Lower leg skin (tissue), 4 donors: ENCODE measurements around the gene CSF3R. TPM values are rescaled to one million over a fixed set of nuclear protein-coding genes. Genes with fewer than 3 reads are reported as not detected.
A peak's percentile ranks its signal among the peaks of the same experiment; 100 is the strongest.

ENCODE experiments used
- DNase-seq, 2 donors: peaks; one replicate each; pipeline ENCODE4 v3.0.0-alpha.2; 2019; ENCODE audit warnings: low spot score in 2 of 2
- H3K4me3 ChIP-seq: fragments of 200-600 bp; sonication (generic); 2 replicates; pipeline ENCODE4 v1.5.1; 2017; ENCODE audit warnings: mild to moderate bottlenecking, low read depth; ENCODE audit not compliant: poor library complexity, severe bottlenecking
- CTCF ChIP-seq, 3 donors: fragments of 450-650 bp; IDR thresholded peaks; one replicate each; pipeline ENCODE4 v1.5.1; 2016; ENCODE audit warnings: antibody characterized with exemption in 3 of 3, mild to moderate bottlenecking in 3 of 3, moderate library complexity in 2 of 3
- POLR2A ChIP-seq, 2 donors: fragments of 450-650 bp; IDR thresholded peaks; one replicate each; pipeline ENCODE4 v1.6.1; 2016 to 2017; ENCODE audit warnings: antibody characterized with exemption in 2 of 2, mild to moderate bottlenecking in 1 of 2, moderate library complexity in 1 of 2
- WGBS, 2 donors: methylation state at CpG; one replicate each; pipeline ENCODE4 v1.1.5; 2018; 5-methylcytosine and 5-hydroxymethylcytosine counted together
- intact Hi-C: fragments of 100-400 bp; cut with DNase I; formaldehyde crosslinking; loops from one replicate; pipeline ENCODE4 v1.15.0; 2023; ENCODE audit warnings: low total_unique reads
- total RNA-seq, 4 donors: library from RNA; depleted of rRNA; stranded (reverse); fragments of >200 nt; gene quantifications; one replicate each; pipeline ENCODE4 v1.1.0, GENCODE V29; 2016

The CSF3R gene
- total RNA-seq, 4 donors from 2014 or later = 0.69 to 3.1 (median 2.3) TPM

GRCh38 chr1:36522461-36523229, 39.9 kb upstream of the CSF3R start:
- no peak overlapping the region for H3K4me3 ChIP-seq
- 81 to 88% methylated on average over 12 of the region's 12 CpGs for WGBS, 2 donors
- peak in 1 of 2 donors; percentile 76 for DNase-seq
- TF ChIP-seq POLR2A (IDR thresholded peaks at IDR 0.05) = no peak
- no peak for TF ChIP-seq CTCF (IDR thresholded peaks at IDR 0.05)
- intact Hi-C loops = no loop called here

- intact Hi-C loops = no loop called here
- 88 to 89% methylated on average over 8 of the region's 8 CpGs for WGBS, 2 donors
- no peak for TF ChIP-seq CTCF (IDR thresholded peaks at IDR 0.05)
- TF ChIP-seq POLR2A (IDR thresholded peaks at IDR 0.05) = no peak
- no peak overlapping the region for H3K4me3 ChIP-seq
- peak in 1 of 2 donors; percentile 43 for DNase-seq
These were observed 39.3 kb upstream of the CSF3R start for GRCh38 chr1:36522021-36522420.

GRCh38 chr1:36520771-36521420, 38.2 kb upstream of the CSF3R start:
- TF ChIP-seq CTCF (IDR thresholded peaks at IDR 0.05) (no peak), POLR2A (IDR thresholded peaks at IDR 0.05) (no peak)
- peak in 1 of 2 donors; percentile 74 for DNase-seq
- no peak overlapping the region for H3K4me3 ChIP-seq
- WGBS, 2 donors = 84% methylated on average over 10 to 12 of the region's 12 CpGs
- intact Hi-C loops = no loop called here

- intact Hi-C loops = no loop called here
- peak in 1 of 2 donors; percentile 61 for DNase-seq
- WGBS, 2 donors = 80 to 83% methylated on average over 8 of the region's 8 CpGs
- H3K4me3 ChIP-seq = no peak overlapping the region
- TF ChIP-seq POLR2A (IDR thresholded peaks at IDR 0.05) (no peak), CTCF (IDR thresholded peaks at IDR 0.05) (no peak)
These were observed 37.3 kb upstream of the CSF3R start for GRCh38 chr1:36520056-36520455.

- H3K4me3 ChIP-seq = no peak overlapping the region
- TF ChIP-seq POLR2A (IDR thresholded peaks at IDR 0.05) (no peak), CTCF (IDR thresholded peaks at IDR 0.05) (no peak)
- WGBS, 2 donors = 65 to 66% methylated on average over 16 of the region's 16 CpGs
- peak in 1 of 2 donors; percentile 56 for DNase-seq
- intact Hi-C loops = no loop called here
These were observed 34.5 kb upstream of the CSF3R start for GRCh38 chr1:36517011-36517771.
